Endodermal cell (in vitro differentiated cells): ENCODE data around the gene GRIP1. TPM values are rescaled to one million over a fixed set of nuclear protein-coding genes. Genes with fewer than 3 reads are reported as not detected.

ENCODE experiments used
- DNase-seq: peaks from one replicate; pipeline ENCODE4 v3.0.0-alpha.2; 2017
- H3K27ac ChIP-seq: 2 replicates; pipeline ENCODE4 v1.5.1; 2013; ENCODE audit warnings: mild to moderate bottlenecking, low read depth, low read length, moderate library complexity
- H3K27me3 ChIP-seq: 2 replicates; pipeline ENCODE4 v1.6.1; 2013; ENCODE audit warnings: mild to moderate bottlenecking, low read length, moderate library complexity; ENCODE audit not compliant: insufficient read depth, control insufficient read depth, poor library complexity, severe bottlenecking
- H3K36me3 ChIP-seq: 2 replicates; pipeline ENCODE4 v1.7.0; 2013; ENCODE audit warnings: mild to moderate bottlenecking, low read length, moderate library complexity; ENCODE audit not compliant: control insufficient read depth, insufficient read depth
- H3K4me1 ChIP-seq: one replicate; pipeline ENCODE4 v1.7.0; 2013; ENCODE audit warnings: low read length; ENCODE audit not compliant: control insufficient read depth, insufficient read depth
- H3K4me3 ChIP-seq: 2 replicates; pipeline ENCODE4 v1.5.1; 2013; ENCODE audit warnings: mild to moderate bottlenecking, low read length, moderate library complexity
- H3K9ac ChIP-seq: 2 replicates; pipeline ENCODE4 v1.6.1; 2013; ENCODE audit warnings: mild to moderate bottlenecking, low read length, moderate library complexity; ENCODE audit not compliant: poor library complexity, severe bottlenecking; ENCODE audit errors: extremely low read depth
- H3K9me3 ChIP-seq: 2 replicates; pipeline ENCODE4 v1.6.1; 2013; ENCODE audit warnings: mild to moderate bottlenecking, low read length, moderate library complexity; ENCODE audit not compliant: control insufficient read depth
- H3K27ac Mint-ChIP-seq: 2 replicates; pipeline ENCODE4 v1.8.0; 2020; ENCODE audit warnings: mixed read lengths
- H3K27me3 Mint-ChIP-seq: 2 replicates; pipeline ENCODE4 v1.8.0; 2021; ENCODE audit warnings: mild to moderate bottlenecking, mixed read lengths; ENCODE audit not compliant: insufficient read depth
- H3K36me3 Mint-ChIP-seq: 2 replicates; pipeline ENCODE4 v1.8.0; 2020; ENCODE audit warnings: low read depth, mixed read lengths
- H3K4me1 Mint-ChIP-seq: 2 replicates; pipeline ENCODE4 v1.8.0; 2020; ENCODE audit warnings: mixed read lengths
- H3K4me3 Mint-ChIP-seq: 2 replicates; pipeline ENCODE4 v1.8.0; 2020; ENCODE audit warnings: mild to moderate bottlenecking, moderate library complexity, mixed read lengths
- H3K9me3 Mint-ChIP-seq: 2 replicates; pipeline ENCODE4 v1.8.0; 2020; ENCODE audit warnings: mild to moderate bottlenecking, mixed read lengths
- CTCF ChIP-seq: fragments of 200-600 bp; sonication (generic); conservative IDR thresholded peaks from 2 replicates; pipeline ENCODE4 v1.5.0; 2021; ENCODE audit warnings: antibody characterized with exemption, mild to moderate bottlenecking
- WGBS, 2 experiments: methylation state at CpG; one replicate each; pipeline versions ENCODE4 v1.1.5 to v1.1.7; 2013; ENCODE audit warnings: missing lambda C conversion rate in 2 of 2, mixed read lengths in 1 of 2; ENCODE audit not compliant: insufficient coverage in 1 of 2, insufficient read length in 1 of 2; 5-methylcytosine and 5-hydroxymethylcytosine counted together
- total RNA-seq, 2 donors: library from RNA; stranded (reverse); fragmentation: NEBNext Ultra II Directional in 1 of 2; extraction: Animal tissue kit (Norgen Biotek cat#: 25700) in 1 of 2; gene quantifications; 2 replicates in 1 of 2; 3 replicates in 1 of 2; pipeline ENCODE4 v1.2.1, GENCODE V29; 2021

Gene GRIP1
- total RNA-seq, 2 donors from 2014 or later, result 41.0 to 47.6 TPM

- no peak overlapping the region for H3K27ac Mint-ChIP-seq
- H3K9ac ChIP-seq, result no peak overlapping the region
- TF ChIP-seq CTCF, result no peak
- no peaks in the 10 kb centered on the region for H3K9me3 Mint-ChIP-seq
- WGBS, 2 experiments, result 88% methylated on average over 1 to 3 of the region's 3 CpGs
- H3K27me3 Mint-ChIP-seq, result no peaks in the 10 kb centered on the region
- no peak overlapping the region for H3K27ac ChIP-seq
- H3K9me3 ChIP-seq, result no peaks in the 10 kb centered on the region
- H3K4me3 ChIP-seq, result no peak overlapping the region
- no peak for DNase-seq
- H3K4me1 ChIP-seq, result no peaks in the 10 kb centered on the region
- no peak overlapping the region for H3K4me3 Mint-ChIP-seq
- H3K36me3 Mint-ChIP-seq, result no peaks in the 10 kb centered on the region
- H3K27me3 ChIP-seq, result no peaks in the 10 kb centered on the region
- H3K4me1 Mint-ChIP-seq, result peaks cover 3% of the 10 kb centered on the region
- H3K36me3 ChIP-seq, result no peaks in the 10 kb centered on the region
Observed at GRCh38 chr12:66636771-66637170, 42.1 kb downstream of the GRIP1 start.

- no peaks in the 10 kb centered on the region for H3K36me3 Mint-ChIP-seq
- Histone ChIP-seq H3K27ac (no peak overlapping the region), H3K4me3 (no peak overlapping the region), H3K9me3 (no peaks in the 10 kb centered on the region), H3K27me3 (no peaks in the 10 kb centered on the region), H3K36me3 (no peaks in the 10 kb centered on the region), H3K4me1 (no peaks in the 10 kb centered on the region), H3K9ac (no peak overlapping the region)
- H3K27ac Mint-ChIP-seq, result no peak overlapping the region
- no peak for DNase-seq
- no CpG with 5 or more reads among the region's 1 CpG for WGBS, 2 experiments
- H3K27me3 Mint-ChIP-seq, result no peaks in the 10 kb centered on the region
- H3K4me3 Mint-ChIP-seq, result no peak overlapping the region
- H3K9me3 Mint-ChIP-seq, result no peaks in the 10 kb centered on the region
- peaks cover under 1% of the 10 kb centered on the region for H3K4me1 Mint-ChIP-seq
- TF ChIP-seq CTCF, result no peak
Observed at GRCh38 chr12:66633676-66634075, 45.2 kb downstream of the GRIP1 start.

GRCh38 chr12:66629138-66629870 is 49.6 kb downstream of the GRIP1 start:
- H3K4me3 Mint-ChIP-seq, result no peak overlapping the region
- no peak overlapping the region for H3K27ac ChIP-seq
- H3K27me3 ChIP-seq, result no peaks in the 10 kb centered on the region
- H3K4me1 Mint-ChIP-seq, result peaks cover 18% of the 10 kb centered on the region
- no peak overlapping the region for H3K9ac ChIP-seq
- no peaks in the 10 kb centered on the region for H3K36me3 ChIP-seq
- TF ChIP-seq CTCF, result no peak
- H3K27ac Mint-ChIP-seq, result no peak overlapping the region
- no peaks in the 10 kb centered on the region for H3K36me3 Mint-ChIP-seq
- peaks cover 9% of the 10 kb centered on the region for H3K4me1 ChIP-seq
- 90 to 99% methylated on average over 3 to 4 of the region's 5 CpGs for WGBS, 2 experiments
- H3K9me3 ChIP-seq, result no peaks in the 10 kb centered on the region
- H3K9me3 Mint-ChIP-seq, result no peaks in the 10 kb centered on the region
- no peaks in the 10 kb centered on the region for H3K27me3 Mint-ChIP-seq
- H3K4me3 ChIP-seq, result no peak overlapping the region
- no peak for DNase-seq
